GM23338 (cell line): Measurements from ENCODE around the gene SSH2. TPM values are rescaled to one million over a fixed set of nuclear protein-coding genes. Genes with fewer than 3 reads are reported as not detected.

Experiments used
- ATAC-seq: fragments of 200-7000 bp; cut with Tn5 transposase; 3 replicates; pipeline ENCODE4 v1.9.1; 2020
- DNase-seq: peaks from one replicate; pipeline ENCODE4 v3.0.0-alpha.2; 2015; ENCODE audit warnings: low spot score
- H2AFZ ChIP-seq: fragments of 200-600 bp; sonication (generic); 2 replicates; pipeline ENCODE4 v1.8.0; 2016; ENCODE audit warnings: antibody characterized with exemption, mild to moderate bottlenecking, moderate library complexity
- H3F3A ChIP-seq: fragments of 200-600 bp; sonication (generic); replicated peaks from 2 replicates; pipeline ENCODE4 v1.8.0; 2017; ENCODE audit warnings: antibody characterized with exemption, mixed run types, low read depth
- H3K27ac ChIP-seq: fragments of 200-600 bp; sonication (generic); 2 replicates; pipeline ENCODE4 v1.6.1; 2016; ENCODE audit warnings: low read depth
- H3K27me3 ChIP-seq: fragments of 200-600 bp; sonication (generic); 2 replicates; pipeline ENCODE4 v1.8.0; 2016; ENCODE audit warnings: mild to moderate bottlenecking, mixed run types, moderate library complexity; ENCODE audit not compliant: insufficient read depth
- H3K36me3 ChIP-seq: fragments of 200-600 bp; sonication (generic); 2 replicates; pipeline ENCODE4 v1.8.0; 2016; ENCODE audit warnings: mild to moderate bottlenecking; ENCODE audit not compliant: insufficient read depth
- H3K4me1 ChIP-seq: fragments of 200-600 bp; sonication (generic); 2 replicates; pipeline ENCODE4 v1.8.0; 2016; ENCODE audit warnings: mild to moderate bottlenecking, moderate library complexity; ENCODE audit not compliant: insufficient read depth
- H3K4me2 ChIP-seq: fragments of 200-600 bp; sonication (generic); 2 replicates; pipeline ENCODE4 v1.7.1; 2017; ENCODE audit warnings: mixed run types
- H3K4me3 ChIP-seq: fragments of 200-600 bp; sonication (generic); 2 replicates; pipeline ENCODE4 v1.6.1; 2016; ENCODE audit warnings: mixed run types
- H3K79me2 ChIP-seq: fragments of 200-600 bp; sonication (generic); replicated peaks from 2 replicates; pipeline ENCODE4 v1.8.0; 2017; ENCODE audit warnings: mild to moderate bottlenecking; ENCODE audit not compliant: insufficient read depth
- H3K9me2 ChIP-seq: fragments of 200-600 bp; sonication (generic); 2 replicates; pipeline ENCODE4 v1.8.0; 2017; ENCODE audit not compliant: insufficient read depth
- H4K20me1 ChIP-seq: fragments of 200-600 bp; sonication (generic); replicated peaks from 2 replicates; pipeline ENCODE4 v1.8.0; 2017; ENCODE audit warnings: mild to moderate bottlenecking; ENCODE audit not compliant: insufficient read depth
- H3K27ac Mint-ChIP-seq: 2 replicates; pipeline ENCODE4 v1.8.0; 2020; ENCODE audit warnings: inconsistent platforms, mild to moderate bottlenecking, moderate library complexity, mixed read lengths
- H3K27me3 Mint-ChIP-seq: 3 replicates; pipeline ENCODE4 v1.8.0; 2022; ENCODE audit warnings: low read depth, mild to moderate bottlenecking, moderate library complexity, mixed read lengths, inconsistent platforms; ENCODE audit not compliant: insufficient read depth, poor library complexity
- H3K36me3 Mint-ChIP-seq: 3 replicates; pipeline ENCODE4 v1.8.0; 2021; ENCODE audit warnings: low read depth, mild to moderate bottlenecking, inconsistent platforms, moderate library complexity, mixed read lengths
- H3K4me1 Mint-ChIP-seq: 3 replicates; pipeline ENCODE4 v1.8.0; 2020; ENCODE audit warnings: mild to moderate bottlenecking, inconsistent platforms, mixed read lengths
- H3K4me3 Mint-ChIP-seq: 3 replicates; pipeline ENCODE4 v1.8.0; 2021; ENCODE audit warnings: moderate library complexity, mild to moderate bottlenecking, inconsistent platforms, mixed read lengths
- H3K9me3 Mint-ChIP-seq: 3 replicates; pipeline ENCODE4 v1.8.0; 2020; ENCODE audit warnings: moderate library complexity, mild to moderate bottlenecking, inconsistent platforms, mixed read lengths
- CREB1 ChIP-seq: fragments of 250-450 bp; sonication (Bioruptor Pico); IDR thresholded peaks from 2 replicates; pipeline ENCODE4 v1.5.0; 2020; ENCODE audit warnings: low read depth, mild to moderate bottlenecking, moderate library complexity
- CTCF ChIP-seq, 2 experiments: fragments of 200-600 bp in 1 of 2; sonication (generic) in 1 of 2; conservative IDR thresholded peaks; 2 replicates each; pipeline versions ENCODE4 v1.5.1 to v1.6.1; 2016 to 2017; ENCODE audit warnings: antibody characterized with exemption in 2 of 2, low read depth in 2 of 2, mild to moderate bottlenecking in 2 of 2, moderate library complexity in 1 of 2
- ETS1 ChIP-seq: IDR thresholded peaks from 2 replicates; pipeline ENCODE4 v1.6.1; 2016; ENCODE audit warnings: antibody characterized with exemption
- JUNB ChIP-seq: IDR thresholded peaks from one replicate; pipeline ENCODE4 v1.6.1; 2016; ENCODE audit warnings: antibody characterized with exemption; ENCODE audit not compliant: unreplicated experiment
- POLR2AphosphoS5 ChIP-seq: IDR thresholded peaks from 2 replicates; pipeline ENCODE4 v1.6.1; 2016; ENCODE audit warnings: antibody characterized with exemption, low read depth
- REST ChIP-seq: IDR thresholded peaks from one replicate; pipeline ENCODE4 v1.6.1; 2018; ENCODE audit warnings: antibody characterized with exemption; ENCODE audit not compliant: unreplicated experiment
- STAT1 ChIP-seq: IDR thresholded peaks from one replicate; pipeline ENCODE4 v1.6.1; 2016; ENCODE audit warnings: antibody characterized with exemption; ENCODE audit not compliant: unreplicated experiment
- ZNF331 ChIP-seq: fragments of 250-450 bp; sonication (Bioruptor Pico); IDR thresholded peaks from 2 replicates; pipeline ENCODE4 v1.5.0; 2020; ENCODE audit warnings: low read depth, mild to moderate bottlenecking, moderate library complexity
- polyA plus RNA-seq: library from polyadenylated mRNA; unstranded; fragments of >200 nt; fragmentation: Nextera tagmentation; extraction: Ambion mirVana; gene quantifications from 2 replicates; pipeline ENCODE4 v1.2.1, GENCODE V29; 2016
- total RNA-seq: library from RNA; depleted of rRNA; stranded (reverse); fragments of >200 nt; shearing (Covaris generic); gene quantifications from 2 replicates; pipeline ENCODE4 v1.2.3, GENCODE V29; 2014

SSH2 gene
- total and polyA plus RNA-seq, 2 experiments from 2014 or later = 9.9 to 12.1 TPM

- Histone ChIP-seq H3K36me3 (no peaks in the 10 kb centered on the region), H2AFZ (peak within 1 kb of the TSS; percentile 94), H3K4me3 (peak within 1 kb of the TSS; percentile 86), H3K4me1 (peaks cover 49% of the 10 kb centered on the region), H4K20me1 (peaks cover 8% of the 10 kb centered on the region), H3F3A (peaks cover 25% of the 10 kb centered on the region), H3K27me3 (peaks cover 12% of the 10 kb centered on the region), H3K9me2 (no peaks in the 10 kb centered on the region), H3K4me2 (peak within 1 kb of the TSS; percentile 90), H3K27ac (no peak within 1 kb of the TSS), H3K79me2 (peaks cover 13% of the 10 kb centered on the region)
- H3K4me3 Mint-ChIP-seq = peak within 1 kb of the TSS; percentile 89
- peaks cover 31% of the 10 kb centered on the region for H3K27me3 Mint-ChIP-seq
- H3K27ac Mint-ChIP-seq = peak within 1 kb of the TSS; percentile 71; the same call in 1 of the 2 replicates
- H3K4me1 Mint-ChIP-seq = peaks cover 48% of the 10 kb centered on the region
- ATAC-seq (peak; percentile 0; the same call in 2 of the 3 replicates), DNase-seq (peak; percentile 83)
- no peaks in the 10 kb centered on the region for H3K36me3 Mint-ChIP-seq
- TF ChIP-seq ETS1 (peak; percentile 48; the same call in 1 of the 2 replicates), ZNF331 (CRISPR knock-in tag) (no peak), POLR2AphosphoS5 (peak; percentile 41; the same call in 1 of the 2 replicates)
- no peaks in the 10 kb centered on the region for H3K9me3 Mint-ChIP-seq
These were observed 337.0 kb downstream of the SSH2 start, which contains the start of gene ANKRD13B for GRCh38 chr17:29592850-29593551. Gene ANKRD13B, plus strand, starts transcription at chr17:29593132. Its CDS starts 490 bp downstream, at chr17:29593622.

GRCh38 chr17:29591737-29592608 lies 338.1 kb downstream of the SSH2 start:
- H2AFZ ChIP-seq = peak overlapping the region; percentile 99
- H4K20me1 ChIP-seq = peaks cover 12% of the 10 kb centered on the region
- peaks cover 23% of the 10 kb centered on the region for H3F3A ChIP-seq
- no peak overlapping the region for H3K27ac ChIP-seq
- H3K4me3 Mint-ChIP-seq = peak overlapping the region; percentile 89
- H3K27me3 ChIP-seq = peaks cover 12% of the 10 kb centered on the region
- H3K79me2 ChIP-seq = peaks cover 23% of the 10 kb centered on the region
- TF ChIP-seq JUNB (no peak), CREB1 (0 out of 2 replicates have a peak, but pooled peaks have one; percentile 30), STAT1 (no peak), POLR2AphosphoS5 (peak; percentile 47), REST (no peak), CTCF (conservative IDR thresholded peaks at IDR 0.05; ENCODE audit: low read depth in 2 of 2) (peak; percentile 89 to 98)
- H3K9me3 Mint-ChIP-seq = no peaks in the 10 kb centered on the region
- H3K27me3 Mint-ChIP-seq = peaks cover 33% of the 10 kb centered on the region
- ATAC-seq (peak; percentile 52), DNase-seq (peak; percentile 96)
- no peaks in the 10 kb centered on the region for H3K36me3 ChIP-seq
- peaks cover 47% of the 10 kb centered on the region for H3K4me1 Mint-ChIP-seq
- no peaks in the 10 kb centered on the region; the same call in 2 of the 3 replicates for H3K36me3 Mint-ChIP-seq
- H3K27ac Mint-ChIP-seq = peak overlapping the region; percentile 80
- no peaks in the 10 kb centered on the region for H3K9me2 ChIP-seq
- H3K4me3 ChIP-seq = peak overlapping the region; percentile 81
- peaks cover 40% of the 10 kb centered on the region for H3K4me1 ChIP-seq
- H3K4me2 ChIP-seq = peak overlapping the region; percentile 79
